Endothelial cell (in vitro differentiated cells): ENCODE data around the gene CLEC1A. TPM values are rescaled to one million over a fixed set of nuclear protein-coding genes. Genes with fewer than 3 reads are reported as not detected.

Source experiments
- DNase-seq: peaks from one replicate; pipeline ENCODE4 v3.0.0; 2021; ENCODE audit warnings: low spot score
- H3K27ac Mint-ChIP-seq: one replicate; pipeline ENCODE4 v1.8.0; 2021; ENCODE audit warnings: mixed read lengths, inconsistent platforms; ENCODE audit not compliant: unreplicated experiment
- H3K27me3 Mint-ChIP-seq: one replicate; pipeline ENCODE4 v1.8.0; 2021; ENCODE audit warnings: mild to moderate bottlenecking, moderate library complexity, mixed read lengths, inconsistent platforms; ENCODE audit not compliant: unreplicated experiment
- H3K36me3 Mint-ChIP-seq: one replicate; pipeline ENCODE4 v1.8.0; 2021; ENCODE audit warnings: mild to moderate bottlenecking, low read depth, mixed read lengths, inconsistent platforms; ENCODE audit not compliant: unreplicated experiment
- H3K4me1 Mint-ChIP-seq: one replicate; pipeline ENCODE4 v1.8.0; 2021; ENCODE audit warnings: mild to moderate bottlenecking, mixed read lengths, inconsistent platforms; ENCODE audit not compliant: unreplicated experiment
- H3K4me3 Mint-ChIP-seq: one replicate; pipeline ENCODE4 v1.8.0; 2021; ENCODE audit warnings: mild to moderate bottlenecking, mixed read lengths, inconsistent platforms; ENCODE audit not compliant: unreplicated experiment
- H3K9me3 Mint-ChIP-seq: one replicate; pipeline ENCODE4 v1.8.0; 2021; ENCODE audit warnings: mixed read lengths, inconsistent platforms; ENCODE audit not compliant: unreplicated experiment
- CTCF ChIP-seq: fragments of 200-600 bp; sonication (generic); IDR thresholded peaks from one replicate; pipeline ENCODE4 v1.5.0; 2021; ENCODE audit warnings: antibody characterized with exemption; ENCODE audit not compliant: unreplicated experiment
- total RNA-seq: library from RNA; stranded (reverse); fragmentation: NEBNext Ultra II Directional; extraction: Animal tissue kit (Norgen Biotek cat#: 25700); gene quantifications from one replicate; pipeline ENCODE4 v1.2.1, GENCODE V29; 2021; ENCODE audit not compliant: unreplicated experiment

The CLEC1A gene
- total RNA-seq, 1 donor from 2014 or later, result 29.3 TPM

DNA sequence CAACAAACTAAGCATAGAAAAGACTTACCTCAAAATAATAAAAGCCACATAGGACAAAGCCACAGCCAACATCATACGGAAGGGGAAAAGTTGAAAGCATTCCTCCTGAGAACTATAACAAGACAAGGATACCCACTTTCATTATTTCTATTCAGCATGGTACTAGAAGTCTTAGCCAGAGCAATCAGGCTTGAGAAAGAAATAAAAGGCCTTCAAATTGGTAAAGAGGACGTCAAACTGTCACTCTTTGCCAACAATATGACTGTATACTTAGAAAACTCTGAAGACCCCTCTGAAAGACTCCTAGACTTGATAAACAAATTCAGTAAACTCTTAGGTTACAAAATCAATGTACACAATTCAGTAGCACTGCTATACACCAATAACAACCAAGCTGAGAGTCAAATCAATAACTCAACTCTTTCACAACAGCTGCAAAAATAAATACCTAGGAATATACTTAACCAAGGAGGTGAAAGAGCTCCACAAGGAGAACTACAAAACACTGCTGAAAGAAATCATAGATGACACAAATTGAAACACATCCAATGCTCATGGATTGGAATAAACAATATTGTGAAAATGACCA, 11.6 kb upstream of the CLEC1A start:
- Mint-ChIP-seq H3K27ac (no peak overlapping the region), H3K4me1 (no peaks in the 10 kb centered on the region)

GRCh38 chr12:10102322-10102721, 3.5 kb upstream of the CLEC1A start:
- no peak for DNase-seq
- Mint-ChIP-seq H3K36me3 (no peaks in the 10 kb centered on the region), H3K27ac (no peak overlapping the region), H3K9me3 (no peaks in the 10 kb centered on the region), H3K27me3 (peaks cover 6% of the 10 kb centered on the region), H3K4me1 (peaks cover 35% of the 10 kb centered on the region), H3K4me3 (no peak overlapping the region)
- no peak for TF ChIP-seq CTCF

More for the DNA sequence above, 11.6 kb upstream of the CLEC1A start:
- Mint-ChIP-seq H3K4me3 (no peak overlapping the region), H3K36me3 (peaks cover 5% of the 10 kb centered on the region), H3K9me3 (no peaks in the 10 kb centered on the region), H3K27me3 (peaks cover 2% of the 10 kb centered on the region)
- no peak for TF ChIP-seq CTCF
- DNase-seq, result no peak

GRCh38 chr12:10101648-10102220, 2.9 kb upstream of the CLEC1A start:
- no peak overlapping the region for H3K4me3 Mint-ChIP-seq
- H3K27ac Mint-ChIP-seq, result no peak overlapping the region
- DNase-seq, result no peak

GRCh38 chr12:10101042-10101579, 2.3 kb upstream of the CLEC1A start:
- H3K9me3 Mint-ChIP-seq, result no peaks in the 10 kb centered on the region
- peak overlapping the region; percentile 84 for H3K27ac Mint-ChIP-seq
- no peak for DNase-seq
- no peak overlapping the region for H3K4me3 Mint-ChIP-seq
- H3K4me1 Mint-ChIP-seq, result peaks cover 35% of the 10 kb centered on the region
- H3K27me3 Mint-ChIP-seq, result peaks cover 4% of the 10 kb centered on the region
- no peak for TF ChIP-seq CTCF
- no peaks in the 10 kb centered on the region for H3K36me3 Mint-ChIP-seq

More at GRCh38 chr12:10101648-10102220, 2.9 kb upstream of the CLEC1A start:
- no peak for TF ChIP-seq CTCF
- Mint-ChIP-seq H3K36me3 (no peaks in the 10 kb centered on the region), H3K27me3 (peaks cover 5% of the 10 kb centered on the region), H3K4me1 (peaks cover 35% of the 10 kb centered on the region), H3K9me3 (no peaks in the 10 kb centered on the region)

DNA sequence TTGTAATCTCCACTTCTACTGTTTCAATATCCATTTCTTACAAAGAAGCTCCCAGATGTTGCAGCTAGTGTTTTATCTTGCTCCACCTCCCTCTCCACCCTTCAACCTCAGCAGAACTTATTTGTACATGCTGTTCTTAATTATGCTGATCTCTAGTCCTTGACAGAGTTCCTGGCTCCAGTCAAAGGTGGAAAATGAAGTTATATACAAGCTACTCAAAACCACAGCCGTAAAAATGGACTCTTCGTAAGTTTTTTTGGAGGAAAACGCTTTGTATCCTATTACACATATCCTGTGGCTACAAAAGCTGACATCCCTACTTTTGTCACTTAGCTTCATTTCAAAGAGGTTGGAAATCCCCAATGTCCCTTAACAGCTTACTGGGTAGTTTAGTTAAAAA, 1.3 kb downstream of the CLEC1A start:
- H3K27me3 Mint-ChIP-seq, result peaks cover 3% of the 10 kb centered on the region
- H3K27ac Mint-ChIP-seq, result peak overlapping the region; percentile 43
- no peaks in the 10 kb centered on the region for H3K9me3 Mint-ChIP-seq
- peaks cover 35% of the 10 kb centered on the region for H3K4me1 Mint-ChIP-seq
- peak overlapping the region; percentile 63 for H3K4me3 Mint-ChIP-seq
- TF ChIP-seq CTCF, result no peak
- no peak for DNase-seq
- no peaks in the 10 kb centered on the region for H3K36me3 Mint-ChIP-seq
